Bronchus fibroblast of lung (primary cell): Measurements from ENCODE around the gene SERP1. TPM values are rescaled to one million over a fixed set of nuclear protein-coding genes. Genes with fewer than 3 reads are reported as not detected.

ENCODE experiments used
- total RNA-seq: library from RNA; depleted of rRNA; stranded (reverse); fragments of >200 nt; gene quantifications from 2 replicates; pipeline ENCODE4 v1.2.3, GENCODE V29; 2015

The SERP1 gene
- total RNA-seq, result 211 and 224 TPM in 2 replicates

GRCh38 chr3:150546226-150547044 is at the start of gene SERP1, which contains the start of gene EIF2A:
Gene SERP1, minus strand, starts transcription at chr3:150546496. Its CDS starts 361 bp downstream, at chr3:150546135.
Gene EIF2A, plus strand, starts transcription at chr3:150546787. Its CDS starts 16 bp downstream, at chr3:150546803.

Other genes starting within 250 kb of the SERP1 start
- 8.8 and 10.1 TPM in 2 replicates for gene TSC22D2, start 138.2 kb downstream of the SERP1 start, total RNA-seq
- 89.3 and 93.3 TPM in 2 replicates for gene EIF2A, start 291 bp upstream of the SERP1 start, total RNA-seq
- gene SELENOT, start 56.8 kb upstream of the SERP1 start, total RNA-seq, result 73.9 and 81.2 TPM in 2 replicates
- gene ERICH6, start 157.4 kb upstream of the SERP1 start, total RNA-seq, result not detected in 2 replicates
- gene SIAH2, start 216.7 kb upstream of the SERP1 start, total RNA-seq, result 25.7 and 30.9 TPM in 2 replicates